Stomach smooth muscle (tissue), 2 donors: ENCODE measurements around the gene SMG1.

Source experiments
- H3K27ac ChIP-seq: one replicate; pipeline ENCODE4 v1.7.0; 2013; ENCODE audit warnings: mild to moderate bottlenecking, low read length, inconsistent platforms
- H3K27me3 ChIP-seq, 2 donors: one replicate each; pipeline ENCODE4 v1.7.0; 2013; ENCODE audit warnings: low read length in 2 of 2; ENCODE audit not compliant: insufficient read depth in 2 of 2, control insufficient read depth in 1 of 2
- H3K36me3 ChIP-seq, 2 donors: one replicate each; pipeline ENCODE4 v1.7.0; 2013; ENCODE audit warnings: low read length in 2 of 2; ENCODE audit not compliant: control insufficient read depth in 2 of 2, insufficient read depth in 2 of 2
- H3K4me1 ChIP-seq: one replicate; pipeline ENCODE4 v1.7.0; 2013; ENCODE audit warnings: low read length; ENCODE audit not compliant: control insufficient read depth, insufficient read depth
- H3K4me3 ChIP-seq, 2 donors: one replicate each; pipeline ENCODE4 v1.7.0; 2013; ENCODE audit warnings: low read length in 2 of 2
- H3K9ac ChIP-seq, 2 donors: one replicate each; pipeline ENCODE4 v1.7.0; 2013; ENCODE audit warnings: low read length in 2 of 2, mild to moderate bottlenecking in 1 of 2
- H3K9me3 ChIP-seq, 2 donors: one replicate each; pipeline ENCODE4 v1.7.0; 2013; ENCODE audit warnings: low read length in 2 of 2; ENCODE audit not compliant: control insufficient read depth in 2 of 2
- donor health status: healthy.
- donor health status: Pancreatic carcinoma.

The SMG1 gene

DNA sequence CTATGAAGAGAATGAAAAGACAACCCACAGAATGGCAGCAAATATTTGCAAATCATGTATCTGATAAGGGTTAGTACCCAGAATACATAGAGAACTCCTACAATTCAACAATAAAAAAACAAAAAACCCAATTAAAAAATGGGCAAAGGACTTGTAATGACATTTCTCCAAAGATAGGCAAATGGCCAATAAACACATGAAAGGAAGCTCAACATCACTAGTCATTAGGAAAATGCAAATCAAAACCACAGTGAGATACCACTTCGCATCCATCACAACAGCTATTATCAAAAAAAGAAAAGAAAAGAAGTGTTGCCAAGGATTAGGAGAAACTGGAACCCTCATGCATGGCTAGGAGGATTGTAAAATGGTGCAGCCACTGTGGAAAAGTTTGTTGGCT, 79.8 kb downstream of the SMG1 start:
- peaks cover 53 to 63% of the 10 kb centered on the region in 2 donors for H3K36me3 ChIP-seq
- H3K27ac ChIP-seq: no peak overlapping the region
- H3K4me1 ChIP-seq: no peaks in the 10 kb centered on the region
- H3K9me3 ChIP-seq: no peaks in the 10 kb centered on the region
- no peak overlapping the region for H3K4me3 ChIP-seq
- no peaks in the 10 kb centered on the region for H3K27me3 ChIP-seq
- no peak overlapping the region for H3K9ac ChIP-seq

DNA sequence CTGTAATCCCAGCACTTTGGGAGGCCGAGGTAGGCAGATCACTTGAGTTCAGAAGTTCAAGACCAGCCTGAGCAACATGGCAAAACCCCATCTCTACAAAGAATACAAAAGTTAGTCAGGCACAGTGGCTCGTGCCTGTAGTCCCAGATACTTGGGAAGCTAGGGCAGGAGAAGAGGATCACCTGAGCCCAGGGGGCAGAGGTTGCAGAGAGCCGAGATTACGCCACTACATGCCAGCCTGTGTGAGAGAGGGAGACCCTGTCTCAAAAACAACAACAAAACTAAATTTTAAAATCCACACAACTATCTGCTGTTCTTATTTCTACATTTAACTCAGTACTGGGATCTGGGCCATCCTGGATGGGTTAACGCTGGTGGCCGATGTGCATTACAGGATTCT, 83.6 kb downstream of the SMG1 start:
- no peak overlapping the region for H3K27ac ChIP-seq
- no peak overlapping the region for H3K9ac ChIP-seq
- peaks cover 48 to 53% of the 10 kb centered on the region in 2 donors for H3K36me3 ChIP-seq
- no peak overlapping the region for H3K4me3 ChIP-seq
- no peaks in the 10 kb centered on the region for H3K4me1 ChIP-seq
- no peaks in the 10 kb centered on the region for H3K9me3 ChIP-seq
- no peaks in the 10 kb centered on the region for H3K27me3 ChIP-seq

DNA sequence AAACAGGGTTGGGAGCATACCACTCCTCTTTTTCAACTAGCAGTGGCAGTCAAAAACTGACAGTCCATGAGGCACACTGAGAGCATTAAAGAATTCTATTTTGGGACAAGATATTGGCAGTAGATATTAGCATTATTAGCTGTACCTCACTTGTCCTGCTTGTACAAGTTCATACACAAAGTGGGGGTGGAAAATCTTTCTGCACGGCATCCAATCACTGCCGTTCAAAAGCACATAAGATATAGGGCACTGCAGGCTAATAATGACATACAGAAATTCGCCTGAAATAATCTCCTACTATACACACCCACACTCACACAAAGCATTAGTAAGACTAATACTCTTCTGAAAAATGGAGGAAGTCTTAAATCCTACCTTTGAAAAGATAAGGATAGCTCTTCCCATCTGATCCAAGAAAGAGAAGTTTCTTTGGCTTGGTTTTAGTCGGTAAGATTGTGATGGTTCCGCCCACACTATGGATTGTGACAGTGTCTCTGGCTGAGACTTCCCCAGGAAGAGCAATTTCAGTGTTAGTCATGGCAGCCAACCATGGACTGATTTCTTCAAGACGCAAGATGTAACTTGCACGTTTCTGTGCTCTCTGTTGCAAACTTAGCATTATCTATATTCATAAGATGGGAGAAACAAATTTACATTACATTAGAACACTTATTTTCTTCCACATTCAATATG, 84.2 kb downstream of the SMG1 start:
- Histone ChIP-seq H3K27me3 (no peaks in the 10 kb centered on the region), H3K4me1 (no peaks in the 10 kb centered on the region), H3K9me3 (no peaks in the 10 kb centered on the region), H3K9ac (no peak overlapping the region), H3K4me3 (no peak overlapping the region), H3K36me3 (peaks cover 50 to 53% of the 10 kb centered on the region in 2 donors), H3K27ac (no peak overlapping the region)

DNA sequence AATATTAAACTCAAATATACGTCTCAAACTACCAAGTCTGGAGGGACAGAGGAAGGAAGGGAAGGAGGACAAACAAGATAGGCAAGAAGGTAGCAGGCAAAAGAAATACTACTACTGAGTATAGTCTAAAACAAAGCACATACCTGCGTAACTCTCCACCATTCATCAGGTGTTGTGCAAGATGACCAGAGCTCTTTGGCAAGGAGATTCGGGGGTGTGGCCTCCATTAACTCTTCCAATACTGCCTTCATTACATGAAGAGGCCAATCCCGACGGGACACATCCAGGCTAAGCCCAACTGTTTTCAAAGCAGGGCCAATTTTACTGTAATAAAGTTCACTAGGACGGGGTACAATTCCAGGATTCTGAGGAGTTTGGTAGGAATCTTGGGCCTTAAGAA, 86.7 kb downstream of the SMG1 start:
- Histone ChIP-seq H3K9ac (no peak overlapping the region), H3K9me3 (no peaks in the 10 kb centered on the region), H3K4me1 (no peaks in the 10 kb centered on the region), H3K36me3 (peaks cover 50 to 60% of the 10 kb centered on the region in 2 donors), H3K4me3 (no peak overlapping the region), H3K27me3 (no peaks in the 10 kb centered on the region), H3K27ac (no peak overlapping the region)

DNA sequence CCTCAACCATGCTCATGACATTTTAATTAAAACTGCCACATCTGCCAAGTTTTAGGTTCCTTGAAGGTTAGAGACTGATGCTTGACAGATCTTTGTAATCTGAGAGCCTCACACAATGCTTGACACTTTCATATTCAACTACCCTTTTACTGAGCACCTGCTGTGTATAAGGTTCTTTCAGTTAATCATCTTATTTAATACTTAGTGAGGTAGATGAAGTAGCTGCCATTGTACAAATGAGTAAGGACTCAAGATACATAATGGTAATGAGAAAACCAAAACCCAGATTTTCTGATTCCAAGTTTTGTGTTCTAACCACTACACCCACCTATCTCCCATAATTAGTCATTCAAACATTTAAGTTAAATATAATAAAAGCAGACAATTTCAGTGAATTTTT, 89.5 kb downstream of the SMG1 start:
- Histone ChIP-seq H3K4me3 (no peak overlapping the region), H3K27me3 (no peaks in the 10 kb centered on the region), H3K36me3 (peaks cover 60 to 67% of the 10 kb centered on the region in 2 donors), H3K9me3 (no peaks in the 10 kb centered on the region), H3K4me1 (no peaks in the 10 kb centered on the region), H3K9ac (no peak overlapping the region), H3K27ac (no peak overlapping the region)

DNA sequence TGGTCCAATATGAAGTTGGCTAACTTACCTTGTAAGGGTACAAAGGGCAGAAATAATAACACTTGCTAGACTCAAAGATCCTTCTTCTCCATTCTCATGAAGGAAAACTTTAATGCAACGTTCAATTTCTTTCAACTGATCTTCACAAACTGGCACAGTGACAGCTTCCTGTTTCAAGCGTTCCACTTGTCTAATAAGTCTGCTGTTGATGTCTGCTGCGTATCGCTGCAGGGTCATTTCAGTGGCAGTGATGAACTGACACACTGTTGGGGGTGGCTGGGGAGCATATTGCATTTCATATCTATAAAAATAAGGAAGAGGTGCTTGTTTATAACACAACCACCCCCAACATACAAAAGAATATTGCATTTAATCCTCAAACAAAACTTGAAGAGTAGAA, 91.3 kb downstream of the SMG1 start:
- Histone ChIP-seq H3K27ac (no peak overlapping the region), H3K4me1 (no peaks in the 10 kb centered on the region), H3K9ac (no peak overlapping the region), H3K36me3 (peaks cover 63 to 73% of the 10 kb centered on the region in 2 donors), H3K27me3 (no peaks in the 10 kb centered on the region), H3K9me3 (no peaks in the 10 kb centered on the region), H3K4me3 (no peak overlapping the region)

DNA sequence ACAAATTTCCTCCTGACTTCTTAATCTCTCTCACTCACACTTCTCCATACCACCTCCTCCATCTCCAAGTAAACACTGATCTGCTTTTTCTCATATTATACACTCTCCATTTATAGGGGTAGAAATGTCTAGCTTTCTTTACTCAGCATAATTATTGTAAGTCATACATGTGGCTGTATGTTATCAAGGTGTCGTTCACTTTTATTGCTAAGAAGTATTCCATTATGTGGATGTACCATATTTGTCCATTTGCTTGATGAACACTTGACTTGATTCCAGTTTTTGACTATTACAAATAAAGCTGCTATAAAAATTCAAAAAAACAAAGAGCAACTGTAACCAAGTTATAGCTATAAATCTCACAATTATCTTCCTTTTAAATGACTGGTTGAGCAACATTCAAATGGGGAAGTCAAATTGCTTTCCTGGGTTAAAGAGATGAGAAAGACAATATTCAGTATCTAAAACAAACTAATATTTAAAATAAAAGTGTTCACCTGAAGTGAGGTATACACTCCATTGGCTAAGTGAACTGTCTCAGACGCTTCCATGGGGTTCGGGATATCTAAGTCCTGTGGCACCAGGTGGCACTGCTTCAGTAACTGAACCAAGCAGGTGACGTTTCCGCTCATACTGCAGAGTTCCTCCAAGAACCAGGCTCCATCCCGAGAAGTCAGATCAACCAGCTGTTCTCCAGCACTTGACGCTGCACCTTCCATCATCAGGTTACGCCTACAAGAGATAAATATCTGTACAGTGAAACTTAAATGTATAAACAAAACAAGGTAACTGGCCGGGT, 92.3 kb downstream of the SMG1 start:
- Histone ChIP-seq H3K4me1 (no peaks in the 10 kb centered on the region), H3K27ac (no peak overlapping the region), H3K27me3 (no peaks in the 10 kb centered on the region), H3K36me3 (peaks cover 63 to 77% of the 10 kb centered on the region in 2 donors), H3K9me3 (no peaks in the 10 kb centered on the region), H3K9ac (no peak overlapping the region), H3K4me3 (no peak overlapping the region)

DNA sequence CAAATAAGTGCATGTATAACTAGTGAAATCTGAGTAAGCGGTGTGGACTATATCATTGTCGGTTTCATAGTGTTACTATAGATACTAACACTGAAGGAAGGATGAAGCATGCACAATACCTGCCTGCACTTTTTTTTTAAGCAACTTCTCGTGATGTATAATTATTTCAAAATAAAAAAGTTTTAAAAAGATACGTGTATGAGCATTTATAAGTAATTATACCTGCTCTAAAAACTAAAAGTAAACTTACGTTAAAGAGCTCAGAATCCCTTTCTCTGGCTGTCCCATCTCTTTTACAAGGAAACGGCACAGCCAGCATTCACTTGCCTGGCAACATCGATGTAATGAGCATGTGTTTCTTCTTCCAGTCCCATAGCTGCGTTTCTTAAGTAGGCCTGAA, 93.6 kb downstream of the SMG1 start:
- Histone ChIP-seq H3K27me3 (no peaks in the 10 kb centered on the region), H3K4me1 (no peaks in the 10 kb centered on the region), H3K36me3 (peaks cover 62 to 74% of the 10 kb centered on the region in 2 donors), H3K4me3 (no peak overlapping the region), H3K9me3 (no peaks in the 10 kb centered on the region), H3K9ac (no peak overlapping the region), H3K27ac (no peak overlapping the region)

DNA sequence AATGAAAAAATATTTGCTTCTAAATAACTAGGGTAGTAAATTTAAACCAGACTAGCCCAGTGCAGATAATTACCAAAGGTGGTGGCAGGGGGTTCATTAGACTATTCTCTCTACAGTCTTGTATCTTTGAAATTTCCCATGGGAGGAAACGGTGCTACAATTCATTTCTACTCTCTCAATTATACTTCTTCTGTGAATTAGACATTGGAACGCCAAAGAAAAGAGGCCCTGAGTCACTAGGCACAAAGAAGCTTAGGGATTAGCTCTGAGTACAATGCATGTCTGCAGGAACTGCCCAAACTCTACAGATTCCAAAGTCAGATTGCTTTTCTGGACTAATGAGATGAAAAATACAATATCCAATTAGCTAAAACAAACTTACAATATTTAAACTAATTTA, 94.2 kb downstream of the SMG1 start:
- Histone ChIP-seq H3K27ac (no peak overlapping the region), H3K9ac (no peak overlapping the region), H3K4me1 (no peaks in the 10 kb centered on the region), H3K27me3 (no peaks in the 10 kb centered on the region), H3K36me3 (peaks cover 58 to 68% of the 10 kb centered on the region in 2 donors), H3K4me3 (no peak overlapping the region), H3K9me3 (no peaks in the 10 kb centered on the region)

DNA sequence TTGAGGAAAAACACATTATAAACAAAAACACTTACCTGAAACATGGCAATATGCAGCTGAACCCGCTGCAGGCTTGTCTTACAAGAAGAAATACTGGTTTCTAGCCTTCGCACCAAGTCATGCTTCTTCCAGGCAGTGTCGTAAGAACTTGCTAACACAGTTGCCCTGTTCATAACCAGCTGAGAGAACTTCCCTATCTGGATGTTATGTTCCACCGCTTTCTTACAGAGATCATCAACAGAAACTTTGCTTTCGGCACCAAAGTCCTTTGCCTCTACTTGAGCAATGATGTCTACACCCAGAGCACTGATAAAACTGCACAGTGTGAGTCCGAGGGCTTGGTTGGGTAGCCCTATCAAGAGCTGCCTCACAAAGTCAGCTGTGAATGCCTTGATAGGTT, 97.0 kb downstream of the SMG1 start:
- no peaks in the 10 kb centered on the region for H3K27me3 ChIP-seq
- H3K9me3 ChIP-seq: no peaks in the 10 kb centered on the region
- H3K4me1 ChIP-seq: no peaks in the 10 kb centered on the region
- no peak overlapping the region for H3K9ac ChIP-seq
- H3K27ac ChIP-seq: no peak overlapping the region
- no peak overlapping the region for H3K4me3 ChIP-seq
- peaks cover 44 to 46% of the 10 kb centered on the region in 2 donors for H3K36me3 ChIP-seq

DNA sequence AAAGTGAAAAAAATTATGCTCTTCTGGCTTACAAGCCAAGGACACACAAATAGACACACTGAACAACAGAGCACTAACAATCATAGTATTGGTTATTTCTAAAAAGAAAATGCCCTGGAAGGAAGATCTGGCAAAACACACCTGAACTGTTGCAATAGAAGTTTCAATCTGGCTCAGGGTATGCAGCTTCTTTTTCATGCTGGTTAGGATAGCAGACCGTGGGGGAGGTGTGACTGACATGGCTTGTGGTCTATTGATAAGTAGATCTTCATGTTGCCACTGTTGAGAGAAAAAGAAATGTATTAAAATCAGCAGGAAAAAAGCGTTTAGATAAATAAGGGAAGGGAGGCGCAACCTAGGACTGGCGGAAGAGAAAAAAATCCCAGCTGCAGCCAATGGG, 98.3 kb downstream of the SMG1 start:
- no peak overlapping the region for H3K9ac ChIP-seq
- no peaks in the 10 kb centered on the region for H3K4me1 ChIP-seq
- H3K36me3 ChIP-seq: peaks cover 38 to 39% of the 10 kb centered on the region in 2 donors
- no peaks in the 10 kb centered on the region for H3K27me3 ChIP-seq
- no peak overlapping the region for H3K27ac ChIP-seq
- no peaks in the 10 kb centered on the region for H3K9me3 ChIP-seq
- H3K4me3 ChIP-seq: no peak overlapping the region
